ENCODE data around the gene IL21R. TPM values are rescaled to one million over a fixed set of nuclear protein-coding genes. Genes with fewer than 3 reads are reported as not detected.

IL21R gene
- total RNA-seq, 4 donors from 2014 or later, result 0.20 to 1.1 (median 0.27) TPM; not detected in 1

- in situ Hi-C loops (cut with MboI; ENCODE audit: low pct_ligation_motif_present in 1 of 4, low pct_unique_long_range_greater_than_20kb in 1 of 4, low sequenced_read_pairs in 3 of 4), result loop anchor here in 1 of 4 donors (10.0 kb wide), 1 partner anchor 132 kb away; no protein-coding TSS in a partner anchor
Measured at GRCh38 chr16:27366687-27367460, 35.1 kb upstream of the IL21R start.

GRCh38 chr16:27367461-27368357 is 34.3 kb upstream of the IL21R start:
- intact Hi-C loops (cut with DNase I; ENCODE audit: low total_unique reads), result loop anchor here (1.0 to 10.0 kb wide), 3 partner anchors 53 to 190 kb away; partner anchors contain the start of gene IL4R
- Histone ChIP-seq H3K36me3 (peaks cover 0 to 4% (median 1%) of the 10 kb centered on the region in 4 donors), H3K27ac (peak overlapping the region; percentile 53 to 76 (median 61)), H3K4me3 (peak overlapping the region in 1 of 4 donors; percentile 15), H3K9me3 (no peaks in the 10 kb centered on the region), H3K27me3 (no peaks in the 10 kb centered on the region), H3K4me1 (peaks cover 9 to 35% (median 27%) of the 10 kb centered on the region in 4 donors)
- in situ Hi-C loops (cut with MboI; ENCODE audit: low pct_ligation_motif_present in 1 of 4, low pct_unique_long_range_greater_than_20kb in 1 of 4, low sequenced_read_pairs in 3 of 4), result loop anchor here in 1 of 4 donors (10.0 kb wide), 1 partner anchor 133 kb away; no protein-coding TSS in a partner anchor
- TF ChIP-seq CTCF (IDR thresholded peaks at IDR 0.05) (peak; percentile 79 to 89 (median 82)), EP300 (IDR thresholded peaks at IDR 0.05; ENCODE audit: low read depth) (no peak), POLR2AphosphoS5 (IDR thresholded peaks at IDR 0.05) (peak in 2 of 3 donors; percentile 50 to 65)
- DNase-seq, result peak; percentile 88
- 0 to 12% methylated on average over 1 to 27 of the region's 27 CpGs for WGBS, 2 donors (ENCODE audit: low coverage in 1 of 2)

More at GRCh38 chr16:27366687-27367460, 35.1 kb upstream of the IL21R start:
- WGBS, 2 donors (ENCODE audit: low coverage in 1 of 2), result 70 to 79% methylated on average over 4 to 14 of the region's 14 CpGs
- Histone ChIP-seq H3K9me3 (no peaks in the 10 kb centered on the region), H3K27me3 (no peaks in the 10 kb centered on the region), H3K4me1 (peaks cover 9 to 36% (median 28%) of the 10 kb centered on the region in 4 donors), H3K36me3 (peaks cover 0 to 11% (median 4%) of the 10 kb centered on the region in 4 donors), H3K27ac (peak overlapping the region; percentile 53 to 76 (median 61)), H3K4me3 (no peak overlapping the region)
- no peak for DNase-seq
- intact Hi-C loops (cut with DNase I; ENCODE audit: low total_unique reads), result loop anchor here (5.0 to 10.0 kb wide), 2 partner anchors 52 to 130 kb away; partner anchors contain the start of gene IL4R
- TF ChIP-seq POLR2AphosphoS5 (IDR thresholded peaks at IDR 0.05), result peak in 1 of 3 donors; percentile 10
- TF ChIP-seq POLR2A (IDR thresholded peaks at IDR 0.05), result no peak

- H3K27me3 ChIP-seq, result no peaks in the 10 kb centered on the region
- no peak for TF ChIP-seq POLR2AphosphoS5 (IDR thresholded peaks at IDR 0.05)
- no peak for TF ChIP-seq POLR2A (IDR thresholded peaks at IDR 0.05)
- TF ChIP-seq EP300 (IDR thresholded peaks at IDR 0.05; ENCODE audit: low read depth), result no peak
- peak in 1 of 5 experiments; percentile 18 for TF ChIP-seq CTCF (IDR thresholded peaks at IDR 0.05)
- no peaks in the 10 kb centered on the region for H3K36me3 ChIP-seq
- peaks cover 9 to 29% (median 23%) of the 10 kb centered on the region in 4 donors for H3K4me1 ChIP-seq
- in situ Hi-C loops (cut with MboI; ENCODE audit: low pct_ligation_motif_present in 1 of 4, low pct_unique_long_range_greater_than_20kb in 1 of 4, low sequenced_read_pairs in 3 of 4), result loop anchor here in 1 of 4 donors (10.0 kb wide), 1 partner anchor 134 kb away; no protein-coding TSS in a partner anchor
- H3K4me3 ChIP-seq, result no peak overlapping the region
- WGBS, 2 donors (ENCODE audit: low coverage in 1 of 2), result 58 to 95% methylated on average over 3 to 9 of the region's 9 CpGs
- DNase-seq, result no peak
- no peaks in the 10 kb centered on the region for H3K9me3 ChIP-seq
- peak overlapping the region in 1 of 4 donors; percentile 76 for H3K27ac ChIP-seq
- intact Hi-C loops (cut with DNase I; ENCODE audit: low total_unique reads), result loop anchor here (1.0 to 10.0 kb wide), 3 partner anchors 54 to 191 kb away; partner anchors contain the start of gene IL4R
Measured at GRCh38 chr16:27368358-27368722, 33.6 kb upstream of the IL21R start.

GRCh38 chr16:27369806-27370205 is 32.2 kb upstream of the IL21R start:
- in situ Hi-C loops (cut with MboI; ENCODE audit: low pct_ligation_motif_present in 1 of 4, low pct_unique_long_range_greater_than_20kb in 1 of 4, low sequenced_read_pairs in 3 of 4) (loop anchor here (5.0 to 10.0 kb wide), 3 partner anchors 135 to 195 kb away; no protein-coding TSS in a partner anchor), intact Hi-C loops (cut with DNase I; ENCODE audit: low total_unique reads) (loop anchor here (5.0 to 10.0 kb wide), 2 partner anchors 55 to 133 kb away; partner anchors contain the start of gene IL4R)
- H3K4me3 ChIP-seq, result no peak overlapping the region
- 84% methylated on average over 3 of the region's 3 CpGs; no CpG with 5 or more reads in 1 of the 2 donors for WGBS, 2 donors (ENCODE audit: low coverage in 1 of 2)
- H3K4me1 ChIP-seq, result peaks cover 9 to 17% (median 11%) of the 10 kb centered on the region in 4 donors
- no peaks in the 10 kb centered on the region for H3K27me3 ChIP-seq
- no peak for TF ChIP-seq EP300 (IDR thresholded peaks at IDR 0.05; ENCODE audit: low read depth)
- TF ChIP-seq POLR2AphosphoS5 (IDR thresholded peaks at IDR 0.05), result no peak
- no peak for TF ChIP-seq POLR2A (IDR thresholded peaks at IDR 0.05)
- no peak for TF ChIP-seq CTCF (IDR thresholded peaks at IDR 0.05)
- DNase-seq, result no peak
- no peaks in the 10 kb centered on the region for H3K9me3 ChIP-seq
- H3K27ac ChIP-seq, result no peak overlapping the region
- H3K36me3 ChIP-seq, result no peaks in the 10 kb centered on the region
